CD4-positive, alpha-beta T cell treated with Interleukin-15 for 4 hours (primary cell): Measurements from ENCODE around the gene CLNK.

Experiments used
- DNase-seq: peaks from one replicate; pipeline ENCODE4 v3.0.0-alpha.2; 2020; ENCODE audit warnings: low spot score

Gene CLNK, protein sequence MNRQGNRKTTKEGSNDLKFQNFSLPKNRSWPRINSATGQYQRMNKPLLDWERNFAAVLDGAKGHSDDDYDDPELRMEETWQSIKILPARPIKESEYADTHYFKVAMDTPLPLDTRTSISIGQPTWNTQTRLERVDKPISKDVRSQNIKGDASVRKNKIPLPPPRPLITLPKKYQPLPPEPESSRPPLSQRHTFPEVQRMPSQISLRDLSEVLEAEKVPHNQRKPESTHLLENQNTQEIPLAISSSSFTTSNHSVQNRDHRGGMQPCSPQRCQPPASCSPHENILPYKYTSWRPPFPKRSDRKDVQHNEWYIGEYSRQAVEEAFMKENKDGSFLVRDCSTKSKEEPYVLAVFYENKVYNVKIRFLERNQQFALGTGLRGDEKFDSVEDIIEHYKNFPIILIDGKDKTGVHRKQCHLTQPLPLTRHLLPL

GRCh38 chr4:10684631-10685030 is at the start of gene CLNK:
Gene CLNK (minus strand): TSS chr4:10684768. CDS start chr4:10667869, 16,899 bp downstream.
- no peak for DNase-seq

DNA sequence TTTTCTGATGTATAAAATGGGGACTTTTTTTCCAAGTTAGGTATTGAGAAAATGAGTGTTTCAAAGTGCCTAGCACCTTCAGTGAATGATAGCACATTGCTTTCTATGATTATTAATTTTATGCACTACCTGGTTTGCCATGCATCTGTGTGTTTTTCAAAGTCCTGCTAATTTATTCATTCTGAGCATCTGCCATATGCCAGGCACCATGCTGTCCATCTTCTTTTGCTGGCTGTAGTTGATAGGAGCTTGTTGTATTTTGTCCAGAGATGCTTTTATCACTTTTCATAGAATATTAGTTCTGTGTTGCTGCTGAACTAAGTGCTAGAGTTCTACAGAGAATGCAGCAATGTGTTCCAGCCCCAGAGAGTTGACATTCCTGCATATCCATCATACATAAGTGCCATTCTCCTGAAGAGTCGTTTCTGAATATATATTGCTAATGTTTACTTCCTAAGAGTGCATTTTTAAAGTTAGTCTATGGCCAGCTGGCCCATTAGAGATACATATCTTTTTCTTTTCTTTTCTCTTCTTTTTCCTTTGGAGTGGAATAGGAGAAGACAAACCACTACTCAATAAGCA is 49.0 kb upstream of the CLNK start:
- no peak for DNase-seq

DNA sequence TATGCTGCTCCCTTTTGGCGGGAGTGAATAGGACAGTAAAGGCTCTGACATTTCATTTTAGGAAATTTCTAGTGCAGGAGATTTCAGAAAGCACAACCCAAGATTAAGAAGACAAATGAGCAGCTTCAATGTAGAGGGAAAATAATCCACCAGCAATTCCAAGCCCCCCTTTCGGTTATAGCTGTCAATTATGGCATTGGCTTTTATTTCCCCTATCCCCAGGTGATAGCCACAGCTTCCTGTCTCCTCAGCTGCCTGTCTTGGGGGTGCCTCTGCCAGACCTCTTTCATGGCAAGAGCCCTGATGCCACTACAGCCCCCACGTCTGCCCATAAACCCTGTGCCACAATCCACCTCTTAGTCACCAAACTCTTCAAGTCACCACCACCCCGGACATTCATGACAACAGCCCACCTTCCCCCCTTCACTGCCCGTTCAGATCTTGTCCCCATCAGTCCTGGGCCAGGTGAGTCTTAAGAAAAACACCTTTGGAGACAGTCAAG is 48.4 kb upstream of the CLNK start:
- DNase-seq: no peak

GRCh38 chr4:10732235-10732913 is 47.8 kb upstream of the CLNK start:
- no peak for DNase-seq

DNA sequence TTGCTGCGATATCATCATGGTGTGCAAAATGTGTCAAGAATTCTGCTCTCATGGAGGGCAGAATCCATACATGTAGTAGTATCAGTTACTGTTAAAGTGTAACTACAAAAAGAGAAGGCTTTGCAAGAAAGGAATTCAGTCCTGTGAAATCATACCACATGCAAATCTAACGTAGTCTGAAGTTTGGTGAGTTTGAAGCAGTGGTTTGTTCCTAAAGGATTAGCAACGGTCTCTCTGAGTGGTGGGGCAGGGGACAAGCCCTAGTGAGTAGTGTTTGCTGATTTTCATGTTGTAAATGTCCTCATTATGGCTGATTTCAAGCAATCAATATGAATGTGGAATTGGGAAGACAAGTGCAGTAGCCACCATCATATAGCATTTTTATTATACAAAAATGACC is 47.1 kb upstream of the CLNK start:
- no peak for DNase-seq

DNA sequence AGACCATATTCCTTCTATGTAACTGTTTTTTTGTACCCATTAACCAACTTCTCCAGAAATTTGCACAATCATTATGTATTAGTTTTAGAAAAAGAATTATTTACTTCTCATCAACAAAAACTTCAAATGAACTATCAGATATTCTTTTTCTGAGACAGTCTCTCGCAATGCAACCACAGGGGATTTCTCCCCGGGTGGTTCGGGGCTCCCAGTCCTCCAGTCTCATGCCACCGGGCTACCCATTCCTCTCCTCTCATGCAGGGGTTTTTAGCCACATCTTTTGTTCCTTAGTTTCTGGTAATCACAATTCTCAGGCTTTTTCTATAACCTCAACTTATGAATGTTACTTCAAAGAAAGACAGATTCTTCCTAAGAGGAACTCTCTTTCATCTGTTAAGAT is 46.6 kb upstream of the CLNK start:
- no peak for DNase-seq

- DNase-seq: no peak
These were observed 46.0 kb upstream of the CLNK start for GRCh38 chr4:10730590-10730989.

DNA sequence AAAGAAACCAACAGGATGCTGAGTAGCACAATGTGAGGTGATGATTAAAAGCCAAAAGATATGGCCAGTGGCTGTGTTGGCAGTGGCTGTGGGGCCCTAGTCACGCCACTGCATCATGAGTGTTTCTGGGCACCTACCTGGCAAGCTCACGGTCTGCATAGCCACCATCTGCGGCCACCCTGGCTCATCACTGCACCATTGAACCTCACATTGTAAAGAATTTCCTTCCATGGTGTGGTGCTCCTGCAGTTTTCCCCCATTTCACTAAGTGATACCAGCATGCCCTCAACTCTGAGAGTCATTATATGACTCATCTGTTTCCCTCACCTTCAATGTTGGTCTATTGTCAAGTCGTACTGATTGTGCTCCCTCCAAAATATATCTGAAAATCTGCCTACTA is 45.5 kb upstream of the CLNK start:
- DNase-seq: no peak

DNA sequence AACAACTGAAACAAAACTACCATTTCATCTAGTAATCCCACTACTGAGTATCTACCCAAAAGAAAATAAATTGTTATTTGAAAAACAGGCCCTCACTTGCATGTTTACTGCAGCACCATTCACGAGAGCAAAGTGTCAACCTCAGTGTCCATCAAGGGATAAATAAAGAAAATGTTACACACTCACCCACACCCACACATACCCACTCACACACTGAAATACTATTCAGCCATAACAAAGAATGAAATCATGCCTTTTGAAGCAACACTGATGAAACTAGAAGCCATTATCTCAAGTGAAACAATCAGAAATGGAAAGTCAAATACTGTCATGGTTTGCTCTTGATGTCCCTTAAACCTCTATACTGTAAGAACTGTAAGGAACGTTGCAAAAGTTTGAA is 44.8 kb upstream of the CLNK start:
- DNase-seq: no peak

DNA sequence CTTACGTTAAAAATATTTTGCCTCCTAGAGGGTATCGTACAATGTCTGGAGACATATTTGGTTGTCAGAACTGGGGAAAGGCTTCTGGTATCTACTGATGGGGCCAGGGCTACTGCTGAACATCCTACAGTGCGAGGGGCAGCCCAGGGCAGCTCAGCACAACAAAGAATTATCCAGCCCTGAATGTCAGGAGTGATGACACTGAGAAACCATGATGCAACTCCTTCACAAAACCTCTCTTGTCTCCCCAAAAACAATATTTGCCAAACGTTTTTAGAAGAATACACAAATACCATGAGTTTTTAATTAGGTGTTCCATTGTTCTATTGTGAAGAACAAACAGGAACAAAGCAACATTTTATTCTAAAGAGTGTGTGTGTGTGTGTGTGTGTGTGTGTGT is 43.4 kb upstream of the CLNK start:
- no peak for DNase-seq

DNA sequence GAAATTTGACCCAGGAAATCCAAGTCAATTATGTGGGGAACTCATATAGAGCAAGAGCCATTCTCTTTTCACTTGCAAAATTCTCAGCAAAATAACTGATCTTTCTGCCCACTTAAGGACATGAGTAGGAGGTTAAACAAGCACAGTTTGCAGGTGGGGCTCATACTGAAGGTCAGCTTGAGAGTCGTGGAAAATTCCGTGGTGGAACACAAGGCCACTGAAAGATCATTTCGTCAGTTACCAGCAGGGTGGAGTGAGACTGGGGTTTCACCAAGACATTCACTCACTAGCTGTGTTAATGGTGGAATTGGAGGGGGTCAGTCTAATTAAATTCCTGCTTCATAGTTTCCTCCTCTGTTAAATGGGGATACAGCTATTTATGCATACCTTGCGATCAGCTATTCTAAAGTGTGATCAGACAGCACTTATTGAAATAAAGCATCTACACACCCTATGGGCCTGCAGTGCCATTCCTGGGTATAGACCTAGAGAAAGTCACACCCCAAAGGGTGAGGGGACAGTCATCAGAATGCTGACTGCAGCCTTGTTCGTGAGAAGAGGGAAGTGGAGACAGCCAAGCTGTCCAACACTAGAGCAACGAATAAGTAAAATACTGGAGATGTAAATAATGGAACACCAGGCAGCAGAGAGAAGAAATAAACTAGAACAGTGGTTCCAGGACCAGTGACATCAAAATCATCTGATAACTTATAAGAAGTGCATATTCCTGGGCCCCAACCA is 42.7 kb upstream of the CLNK start:
- no peak for DNase-seq

GRCh38 chr4:10722957-10723356 is 38.4 kb upstream of the CLNK start:
- no peak for DNase-seq

DNA sequence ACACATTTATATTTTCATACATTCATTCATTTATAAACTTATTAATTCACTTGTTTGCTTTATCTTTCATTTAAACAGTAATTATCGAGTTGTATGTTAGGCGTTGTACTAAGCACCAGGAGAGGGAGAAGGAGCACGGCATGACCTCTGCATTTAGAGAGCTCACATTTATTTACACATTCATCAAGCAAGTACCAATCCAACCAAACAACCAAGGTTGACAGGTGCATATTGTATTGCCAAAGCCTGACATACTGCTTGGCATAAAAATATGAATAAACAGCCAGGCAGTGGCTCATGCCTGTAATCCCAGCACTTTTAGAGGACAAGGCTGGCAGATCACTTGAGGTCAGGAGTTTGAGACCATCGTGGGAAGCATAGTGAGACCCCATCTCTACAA is 37.0 kb upstream of the CLNK start:
- DNase-seq: no peak

DNA sequence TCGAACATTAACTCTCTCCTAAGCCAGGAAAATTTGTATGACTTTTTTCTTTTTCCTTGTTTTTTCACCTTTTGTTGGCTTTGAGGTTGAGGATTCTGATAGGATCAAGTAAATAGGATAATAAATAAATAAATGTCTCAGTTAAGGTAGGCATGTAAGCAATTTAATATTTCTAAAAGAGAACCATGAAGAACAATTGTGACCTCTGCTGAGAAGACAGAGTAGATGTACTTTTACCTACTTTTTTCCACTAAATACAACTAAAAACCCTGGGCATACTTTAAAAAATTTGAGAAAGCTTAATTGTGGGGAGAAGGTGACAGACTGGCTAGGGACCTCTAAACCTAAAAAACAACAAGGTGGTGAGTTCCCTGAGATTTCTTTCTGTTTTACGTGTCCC is 31.6 kb upstream of the CLNK start:
- DNase-seq: no peak

- no peak for DNase-seq
These were observed 31.1 kb upstream of the CLNK start for GRCh38 chr4:10715696-10716095.

DNA sequence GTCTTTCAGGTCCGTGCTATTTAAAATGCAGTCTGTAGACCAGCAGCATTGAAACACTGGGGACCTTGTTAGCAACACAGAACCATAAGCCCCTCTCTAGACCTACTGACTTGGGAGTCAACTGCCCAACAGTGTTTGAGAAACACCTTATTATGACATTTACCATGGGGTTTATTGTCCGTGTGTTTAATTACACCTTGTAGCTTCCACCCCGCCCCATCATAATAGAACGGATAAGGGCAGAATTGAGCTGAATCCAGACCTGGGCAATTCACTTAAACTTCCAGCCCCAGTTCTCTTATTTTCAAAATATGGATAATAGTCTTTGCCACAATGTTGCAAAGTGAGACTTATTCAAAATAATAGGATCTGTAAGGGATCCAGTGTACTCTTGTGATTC is 30.6 kb upstream of the CLNK start:
- no peak for DNase-seq

DNA sequence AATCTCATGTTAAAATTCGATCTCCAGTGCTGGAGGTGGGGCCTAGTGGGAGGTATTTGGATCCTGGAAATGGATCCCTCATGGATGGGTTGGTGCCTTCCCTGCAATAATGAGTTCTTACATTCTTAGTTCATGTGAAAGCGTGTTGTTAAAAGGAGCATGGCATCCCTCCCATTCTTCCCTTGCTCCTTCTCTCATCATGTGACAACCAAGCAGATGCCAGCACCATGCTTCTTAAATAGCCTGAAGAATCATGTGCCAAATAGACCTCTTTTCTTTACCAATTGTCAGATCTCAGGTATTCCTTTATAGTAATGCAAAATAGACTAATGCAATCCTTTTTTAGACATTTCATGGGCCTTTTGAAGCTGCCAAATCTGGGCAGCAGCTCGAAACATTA is 29.0 kb upstream of the CLNK start:
- no peak for DNase-seq

GRCh38 chr4:10706236-10706635 is 21.7 kb upstream of the CLNK start:
- DNase-seq: no peak

GRCh38 chr4:10704430-10704810 is 19.9 kb upstream of the CLNK start:
- DNase-seq: no peak

DNA sequence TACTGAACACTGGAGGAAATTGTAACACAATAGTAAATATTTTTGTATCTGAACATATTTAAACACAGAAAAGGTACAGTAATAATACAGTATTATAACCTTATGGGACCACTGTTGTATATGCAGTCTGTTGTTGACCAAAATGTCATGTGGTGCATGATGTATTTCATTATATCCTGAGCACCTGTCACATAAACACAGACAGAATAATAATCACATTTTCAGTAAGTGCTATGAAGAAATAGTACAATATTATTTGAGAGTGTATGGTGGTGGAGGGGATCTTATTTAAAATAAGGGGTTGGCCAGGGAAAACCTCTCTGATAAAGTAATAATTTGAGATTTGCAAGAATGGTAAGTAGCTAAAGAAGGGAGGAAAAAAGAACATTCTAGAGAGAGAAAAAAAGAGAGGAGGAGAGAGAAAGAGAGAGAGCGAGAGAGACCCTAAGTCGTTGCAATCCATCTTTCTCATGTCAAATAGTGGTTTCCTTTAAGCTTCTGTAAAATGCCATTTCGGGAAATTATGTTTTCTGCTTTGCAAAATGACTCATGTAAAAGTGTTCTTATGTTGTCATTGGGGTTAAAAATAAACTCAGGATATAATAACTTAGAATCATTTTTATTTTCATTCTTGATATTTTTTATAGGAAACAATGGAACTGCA is 19.3 kb upstream of the CLNK start:
- no peak for DNase-seq

DNA sequence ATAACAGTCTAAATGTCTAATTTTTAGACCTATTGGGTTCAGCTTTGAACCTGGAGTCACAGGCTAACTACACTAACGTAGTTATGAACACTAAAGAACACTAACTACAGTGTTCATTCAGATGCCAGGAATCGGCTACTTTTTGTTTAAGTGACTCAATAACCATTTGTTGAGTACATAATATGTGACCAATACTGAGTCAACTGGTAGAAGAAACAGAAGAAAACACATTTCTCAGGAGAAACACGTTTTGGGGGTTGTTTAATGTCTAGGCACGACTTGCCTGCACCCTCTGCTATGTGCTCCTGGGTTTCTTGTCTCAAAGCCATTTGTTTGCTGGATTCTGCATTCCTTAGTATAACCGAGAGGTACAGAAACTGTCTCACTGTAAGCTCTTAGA is 18.6 kb upstream of the CLNK start:
- DNase-seq: no peak
